Activated CD8-positive, alpha-beta memory T cell treated with anti-CD3 and anti-CD28 coated beads for 36 hours (primary cell): ENCODE results near the gene TSPYL6. TPM values are rescaled to one million over a fixed set of nuclear protein-coding genes. Genes with fewer than 3 reads are reported as not detected.

Experiments used
- CTCF ChIA-PET: fragments of 350-600 bp; sonication (Branson Sonifier 250); formaldehyde crosslinking; loops from one replicate; lab custom pipeline; 2021; ENCODE audit warnings: antibody characterized with exemption; lab: Charles Lee
- POLR2A ChIA-PET: fragments of 350-600 bp; sonication (Branson Sonifier 250); formaldehyde crosslinking; loops from one replicate; lab custom pipeline; 2021; ENCODE audit warnings: antibody characterized with exemption; lab: Charles Lee
- total RNA-seq, 2 experiments: library from RNA; stranded (reverse); gene quantifications; one replicate each; pipeline ENCODE4 v1.2.3, GENCODE V29; 2021

Gene TSPYL6
- total RNA-seq, 2 experiments from 2014 or later = not detected

DNA sequence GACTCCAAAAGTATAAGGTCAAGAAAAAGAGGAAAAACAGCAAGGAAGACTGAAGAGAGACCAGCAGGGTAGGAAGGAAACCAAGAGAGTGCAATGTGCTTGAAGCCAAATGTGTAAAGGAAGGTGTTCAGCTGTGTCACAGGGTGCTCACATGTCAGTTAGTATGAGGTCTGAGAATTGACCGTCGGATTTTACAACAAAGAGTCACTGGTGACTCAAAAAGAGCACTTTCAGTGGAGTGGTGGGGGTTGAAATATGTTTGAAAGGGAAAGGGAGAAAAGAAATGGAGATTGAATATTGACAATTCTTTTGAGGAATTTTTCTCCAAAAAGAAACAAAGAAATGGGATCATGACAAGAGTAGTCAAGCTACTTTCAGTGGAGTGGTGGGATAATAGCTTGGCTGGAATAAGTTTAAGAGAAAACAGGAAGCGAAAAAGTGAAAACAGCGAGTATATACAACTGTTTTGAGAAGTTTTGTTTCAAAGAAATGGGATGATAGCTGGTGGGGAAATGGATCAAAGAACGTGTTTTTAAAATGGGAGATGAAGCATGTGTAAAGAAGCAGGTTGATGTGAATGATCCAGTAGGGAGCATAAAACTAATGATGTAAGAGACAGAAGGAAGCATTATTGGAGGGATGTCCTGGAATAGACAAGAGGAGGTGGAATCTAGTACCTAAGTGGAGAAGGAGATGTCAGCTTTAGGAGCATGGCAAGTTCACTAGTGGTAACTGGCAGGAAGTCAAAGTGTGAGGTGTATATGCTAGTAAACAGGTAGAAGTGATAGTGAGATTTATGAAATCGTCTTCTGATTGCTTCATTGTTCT is 3.6 kb upstream of the TSPYL6 start:
- POLR2A ChIA-PET = no interaction called here
- CTCF ChIA-PET = no interaction called here

DNA sequence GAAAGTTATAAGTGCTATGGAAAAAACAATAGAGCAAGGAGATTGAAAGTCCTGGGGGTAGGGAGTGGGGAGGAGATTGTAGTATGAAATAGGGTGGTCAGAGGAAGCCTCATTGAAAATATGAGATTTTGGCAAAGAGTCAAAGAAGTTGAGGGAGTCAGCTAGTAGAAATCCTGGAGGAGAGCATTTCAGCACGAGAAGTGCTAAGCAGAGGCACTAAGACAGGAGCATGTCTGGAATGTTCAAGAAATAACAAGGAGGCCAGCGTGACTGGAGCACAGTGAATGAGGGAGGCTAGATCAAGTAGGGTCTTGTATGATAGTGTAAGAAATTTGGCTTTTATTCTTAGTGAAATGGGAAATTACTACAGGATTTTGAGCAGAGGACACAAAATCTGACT is 2.1 kb upstream of the TSPYL6 start:
- ChIA-PET CTCF (no interaction called here), POLR2A (no interaction called here)

DNA sequence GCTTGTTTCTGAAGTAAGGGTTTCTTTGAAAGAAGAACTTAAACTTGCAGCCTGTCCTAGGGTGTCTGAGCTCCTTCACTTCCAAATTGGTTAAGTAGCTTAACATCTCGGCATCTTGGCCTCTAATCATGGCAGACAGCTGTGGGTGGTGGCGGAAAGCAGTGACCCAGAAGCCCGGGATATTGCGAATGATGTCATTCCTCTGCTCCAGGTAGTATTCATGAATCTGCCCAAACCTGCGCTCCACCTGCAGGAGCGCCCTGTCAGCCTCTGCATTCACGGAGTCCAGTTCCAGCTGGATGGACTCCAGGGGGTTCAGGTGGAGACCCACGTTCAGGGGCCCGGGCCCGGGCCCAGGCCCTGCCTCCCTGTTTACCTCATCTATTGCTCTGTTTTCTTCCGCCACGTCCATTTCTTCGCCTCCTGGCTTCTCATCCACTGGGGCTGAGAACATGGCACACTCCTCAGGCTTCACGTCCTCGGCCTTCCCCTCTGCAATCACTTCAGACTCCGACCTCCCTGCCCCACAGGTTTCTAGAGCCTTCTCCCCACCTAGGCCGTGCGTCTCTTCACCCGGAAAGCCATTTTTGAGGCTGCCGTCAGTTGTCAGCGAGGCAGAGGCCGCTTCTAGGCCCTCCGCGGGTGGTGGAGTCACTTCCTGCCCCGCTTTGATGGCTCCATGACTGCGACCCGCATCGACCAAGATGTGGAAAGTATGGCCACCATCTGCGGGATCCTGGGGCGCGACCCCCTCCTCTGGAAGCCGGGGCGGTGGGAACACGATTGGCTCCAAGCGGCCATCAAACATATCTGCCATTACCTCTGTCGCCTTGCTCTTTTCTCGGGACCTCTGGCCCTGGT is 569 bp downstream of the TSPYL6 start:
- ChIA-PET POLR2A (no interaction called here), CTCF (interaction anchor here (0.7 kb wide), 1 partner anchor 542 kb away, joined by 3 read pairs; no protein-coding TSS in a partner anchor)

DNA sequence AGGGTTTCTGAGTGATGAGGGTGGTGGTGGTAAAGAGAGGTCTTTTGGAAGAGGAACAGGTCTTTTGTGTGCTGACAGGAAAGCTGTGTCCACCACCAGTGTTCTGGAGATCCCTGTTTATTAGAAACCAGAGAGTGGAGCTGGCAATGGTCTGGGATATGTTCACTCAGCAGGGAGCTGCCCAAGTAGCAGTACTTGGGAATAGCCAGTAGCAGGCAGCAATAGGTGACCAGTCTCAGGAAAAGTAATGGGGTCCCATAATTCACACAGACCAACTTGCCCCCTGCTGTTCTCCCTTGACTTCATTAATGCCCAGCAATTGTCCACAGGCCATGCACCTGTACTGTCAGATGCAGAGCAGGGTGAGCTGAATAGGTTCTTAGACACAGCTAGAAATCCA is 1.8 kb downstream of the TSPYL6 start:
- POLR2A ChIA-PET = no interaction called here
- CTCF ChIA-PET = no interaction called here

DNA sequence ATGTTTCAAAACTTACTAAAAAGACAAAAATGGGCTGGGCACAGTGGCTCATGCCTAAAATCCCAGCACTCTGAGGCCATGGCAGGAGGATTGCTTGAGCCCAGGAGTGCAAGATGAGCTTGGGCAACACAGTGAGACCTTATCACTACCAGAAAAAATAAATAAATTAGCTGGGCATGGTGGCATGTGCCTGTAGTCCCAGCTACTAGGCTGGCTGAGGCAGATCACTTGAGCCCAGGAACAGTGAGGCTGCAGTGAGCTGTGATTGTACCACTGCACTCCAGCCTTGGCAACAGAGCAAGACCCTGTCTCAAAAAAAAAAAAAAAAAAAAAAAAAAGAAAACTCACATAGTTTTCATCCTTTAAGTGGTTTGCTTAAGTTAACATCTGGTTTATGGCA is 6.4 kb downstream of the TSPYL6 start:
- ChIA-PET POLR2A (no interaction called here), CTCF (no interaction called here)

DNA sequence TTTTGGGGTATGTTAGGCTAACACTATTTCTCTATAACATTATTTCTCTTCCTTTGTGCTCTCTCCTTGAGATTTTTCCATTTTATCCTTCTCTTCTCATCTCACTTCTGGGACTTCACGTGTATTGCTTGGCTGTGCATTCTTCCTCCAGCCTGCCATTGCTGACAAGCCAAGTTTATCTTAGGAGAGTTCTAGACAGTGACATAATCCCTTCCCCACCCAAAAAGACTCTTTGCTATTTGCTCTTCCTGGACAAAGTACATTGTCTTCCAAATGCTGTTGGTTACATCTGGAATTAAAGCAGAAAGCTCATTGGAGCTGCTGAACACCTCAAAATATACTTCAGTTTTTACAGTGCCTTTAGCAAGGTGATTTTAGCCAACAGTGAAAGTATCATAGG is 8.9 kb downstream of the TSPYL6 start:
- POLR2A ChIA-PET = no interaction called here

DNA sequence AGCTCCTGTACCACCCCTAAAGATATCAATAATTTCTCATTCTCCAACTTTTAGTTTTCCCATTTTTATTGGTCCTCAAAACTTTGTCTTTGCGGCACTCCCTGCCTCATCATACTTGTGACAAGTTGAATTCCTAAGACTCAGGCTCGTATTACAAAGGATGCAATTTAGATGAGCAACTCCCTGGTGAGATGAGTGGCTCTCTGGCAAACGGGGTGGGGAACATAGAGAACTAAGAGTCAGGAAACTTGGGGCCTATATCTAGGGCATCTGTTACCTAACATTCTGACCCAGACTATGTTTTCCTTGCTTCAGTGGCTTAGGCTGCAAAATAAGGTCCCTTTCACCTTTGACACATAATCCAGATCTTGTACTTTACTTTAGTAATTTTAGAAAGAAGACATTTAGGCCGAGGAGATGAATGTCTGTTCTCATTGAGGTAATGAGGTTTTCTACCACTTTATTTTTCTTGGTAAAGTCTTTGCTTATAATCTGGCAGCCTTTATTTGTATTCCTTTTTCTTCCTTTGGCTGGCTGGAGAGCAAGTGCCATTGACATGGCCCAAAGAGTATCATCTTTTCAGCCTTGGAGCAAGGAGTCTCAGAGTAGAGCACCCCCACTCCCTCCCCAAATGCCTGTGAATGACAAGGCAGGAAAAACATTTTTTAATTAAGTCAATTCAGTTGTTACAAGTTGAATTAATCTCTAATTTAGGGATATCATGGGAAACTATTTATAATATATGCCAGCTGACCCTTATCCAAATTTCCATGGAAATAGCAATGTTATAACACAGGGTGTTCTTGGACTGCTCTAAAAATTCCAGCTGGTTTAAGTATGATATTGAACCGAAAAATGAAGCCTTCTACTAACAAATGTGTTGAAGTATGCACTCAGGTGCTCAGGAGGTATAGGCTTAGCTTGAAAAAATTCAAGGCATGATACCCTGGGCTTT is 15.2 kb downstream of the TSPYL6 start:
- ChIA-PET CTCF (interaction anchor here (0.5 kb wide), 1 partner anchor 20 kb away, joined by 3 read pairs; no protein-coding TSS in a partner anchor), POLR2A (no interaction called here)

More for the DNA sequence above, 8.9 kb downstream of the TSPYL6 start:
- CTCF ChIA-PET = no interaction called here

DNA sequence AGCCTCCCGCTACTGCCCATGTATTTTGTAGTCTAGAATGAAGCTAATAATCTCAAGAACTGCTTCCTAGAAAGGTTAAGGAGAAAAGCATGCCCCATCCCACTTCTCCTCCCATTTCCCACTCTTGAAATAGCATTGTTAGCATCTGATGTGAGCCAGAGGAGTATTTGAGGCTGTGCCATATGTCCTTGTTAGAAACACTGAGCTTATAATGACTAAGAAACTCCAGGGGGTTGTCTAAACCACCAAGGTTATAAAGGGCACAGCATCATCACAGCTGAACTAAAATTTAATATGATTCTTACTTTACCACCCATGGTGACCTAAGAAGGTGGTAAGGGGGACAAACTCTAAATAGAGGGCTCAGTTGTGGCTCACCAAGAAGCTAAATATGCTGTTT is 16.6 kb downstream of the TSPYL6 start:
- CTCF ChIA-PET = interaction anchor here (0.8 kb wide), 1 partner anchor 89 kb away, joined by 3 read pairs; no protein-coding TSS in a partner anchor
- POLR2A ChIA-PET = no interaction called here

DNA sequence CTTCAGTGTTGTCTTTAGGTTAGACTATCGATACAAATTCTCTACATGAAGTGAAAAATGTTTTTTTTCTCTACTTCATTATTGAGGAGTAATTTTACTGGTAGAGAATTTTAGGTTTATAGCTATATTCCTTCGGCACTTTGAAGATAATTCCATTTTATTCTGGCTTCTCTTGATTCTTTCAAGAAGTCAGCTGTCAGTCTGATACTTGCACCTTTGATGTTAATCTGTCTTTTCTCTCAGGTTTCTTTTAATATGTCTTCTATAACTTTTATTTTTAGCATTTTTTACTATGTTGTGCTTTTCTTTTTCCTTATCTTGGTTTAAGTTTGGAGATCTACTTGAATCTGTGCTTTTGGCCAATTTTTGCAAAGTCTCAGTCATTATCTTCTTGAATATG is 18.6 kb downstream of the TSPYL6 start:
- CTCF ChIA-PET = no interaction called here

DNA sequence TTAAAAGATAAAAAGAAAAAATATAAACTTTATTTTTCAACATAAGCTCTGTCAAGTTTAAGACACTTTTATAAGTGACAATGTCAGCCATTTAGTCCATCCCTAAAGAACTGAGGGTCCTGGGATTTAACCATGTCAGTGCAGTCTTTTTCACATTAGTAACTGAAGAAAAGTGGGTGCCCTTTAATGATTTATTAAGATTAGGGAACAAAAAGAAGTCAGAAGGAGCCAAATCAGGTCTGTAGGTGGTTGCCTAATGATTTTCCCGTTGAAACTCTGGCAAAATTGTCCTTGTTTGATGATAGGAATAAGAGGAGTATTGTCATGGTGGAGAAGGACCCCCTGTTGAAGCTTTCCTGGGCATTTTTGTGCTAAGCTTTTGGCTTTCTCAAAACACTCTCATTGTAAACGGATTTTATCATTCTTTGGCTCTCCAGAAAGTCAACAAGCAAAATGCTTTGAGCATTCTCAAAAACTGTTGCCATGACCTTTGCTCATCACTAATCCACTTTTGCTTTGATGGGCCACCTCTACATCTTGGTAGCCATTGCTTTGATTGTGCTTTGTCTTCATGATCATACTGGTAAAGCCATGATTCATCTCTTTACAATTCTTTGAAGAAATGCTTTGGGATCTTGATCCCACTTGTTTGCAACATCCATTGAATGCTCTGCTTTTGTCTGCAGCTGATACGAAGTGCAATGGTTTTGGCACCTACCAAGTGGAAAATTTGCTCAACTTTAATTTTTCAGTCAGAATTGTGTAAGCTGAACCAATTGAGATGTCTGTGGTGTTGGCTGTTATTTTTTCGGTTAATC is 22.0 kb downstream of the TSPYL6 start:
- ChIA-PET CTCF (no interaction called here), POLR2A (no interaction called here)

More for the DNA sequence above, 18.6 kb downstream of the TSPYL6 start:
- POLR2A ChIA-PET = no interaction called here

DNA sequence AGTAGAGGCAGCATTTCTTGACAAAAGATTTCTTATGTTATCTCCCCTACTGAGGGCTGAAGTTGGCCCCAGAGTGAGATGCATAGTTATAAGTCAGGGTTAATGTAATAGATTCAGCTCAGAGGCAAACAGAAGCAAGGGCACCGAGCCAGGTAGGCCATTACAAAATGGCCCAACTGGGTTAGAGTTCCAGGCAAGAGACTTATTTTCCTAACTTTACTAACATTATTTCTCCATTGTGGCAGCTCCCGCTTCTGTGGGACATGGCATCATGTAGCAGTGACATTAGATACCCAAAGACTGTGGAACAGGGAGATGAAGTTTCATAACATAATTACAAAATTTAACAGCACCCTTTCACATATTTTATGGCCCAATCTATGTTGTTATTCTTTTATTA is 27.1 kb downstream of the TSPYL6 start:
- CTCF ChIA-PET = no interaction called here
- POLR2A ChIA-PET = no interaction called here

DNA sequence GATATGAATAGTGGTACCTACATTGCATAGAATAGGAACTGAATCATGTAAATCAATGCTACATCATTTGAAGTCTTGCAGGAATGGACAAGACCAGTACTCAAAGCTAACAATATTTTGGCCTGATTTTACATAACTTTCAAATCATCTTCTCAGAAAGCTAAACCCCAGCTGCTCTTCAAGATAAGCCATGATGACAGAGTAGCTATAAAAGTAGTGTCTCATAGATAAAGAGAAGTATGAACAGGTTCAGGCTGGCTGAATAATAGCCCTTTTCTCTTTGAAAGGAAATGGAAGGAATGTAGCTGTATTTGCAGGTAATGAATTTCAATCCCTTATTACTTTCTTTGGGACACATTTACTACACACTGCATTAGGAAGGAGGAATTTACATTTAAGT is 28.2 kb downstream of the TSPYL6 start:
- ChIA-PET CTCF (no interaction called here), POLR2A (no interaction called here)

DNA sequence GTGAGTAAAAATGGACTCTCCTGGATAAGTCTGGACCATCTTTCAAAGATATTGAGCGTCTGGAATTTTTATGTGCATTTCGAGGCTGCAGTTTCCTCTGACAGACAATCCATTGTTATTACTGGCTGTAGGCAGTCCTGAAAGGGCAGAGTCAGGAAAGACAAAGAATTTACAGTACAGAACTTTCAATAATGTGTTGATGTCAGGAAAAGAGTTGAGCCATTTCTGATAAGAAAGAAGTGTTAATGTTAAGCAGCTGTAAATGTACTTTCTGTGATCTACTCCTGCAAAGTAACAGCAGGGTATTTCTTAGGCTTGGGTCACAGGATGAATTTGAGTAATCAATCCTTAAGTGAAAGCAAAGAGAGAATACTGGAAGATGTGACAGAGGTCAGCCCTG is 29.8 kb downstream of the TSPYL6 start:
- ChIA-PET POLR2A (no interaction called here), CTCF (no interaction called here)

DNA sequence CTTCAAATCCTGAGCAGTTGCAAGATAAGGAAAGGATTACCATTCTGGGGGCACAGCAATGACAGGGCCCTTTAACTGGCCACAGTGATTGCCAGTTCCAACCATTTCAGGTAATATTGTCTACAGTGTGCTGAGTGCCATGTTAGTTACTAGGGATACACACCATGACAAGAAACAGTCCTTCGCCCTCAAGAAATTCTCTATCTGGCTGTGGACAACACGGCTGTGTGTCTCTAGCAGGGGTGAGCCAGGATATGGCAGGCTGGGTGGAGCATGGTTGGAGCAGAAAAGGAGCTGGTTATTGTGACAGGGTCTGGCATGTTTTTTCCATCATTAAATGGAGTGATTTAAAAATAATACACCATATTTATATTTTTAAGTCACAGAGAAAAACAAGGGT is 31.0 kb downstream of the TSPYL6 start:
- ChIA-PET CTCF (no interaction called here), POLR2A (no interaction called here)

DNA sequence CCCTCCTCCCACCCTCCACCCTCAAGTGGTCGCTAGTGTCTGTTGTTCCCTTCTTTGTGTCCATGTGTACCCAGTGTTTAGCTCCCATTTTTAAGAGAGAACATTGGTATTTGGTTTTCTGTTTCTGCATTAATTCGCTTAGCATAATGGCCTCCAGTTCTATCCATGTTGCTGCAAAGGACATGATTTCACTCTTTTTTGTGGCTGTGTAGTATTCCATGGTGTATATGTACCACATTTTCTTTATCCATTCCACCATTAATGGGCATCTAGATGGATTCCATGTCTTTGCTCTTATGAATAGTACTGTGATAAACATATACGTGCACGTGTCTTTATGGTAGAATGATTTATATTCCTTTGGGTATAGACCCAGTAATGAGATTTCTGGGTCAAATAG is 42.9 kb downstream of the TSPYL6 start:
- ChIA-PET POLR2A (no interaction called here), CTCF (no interaction called here)

DNA sequence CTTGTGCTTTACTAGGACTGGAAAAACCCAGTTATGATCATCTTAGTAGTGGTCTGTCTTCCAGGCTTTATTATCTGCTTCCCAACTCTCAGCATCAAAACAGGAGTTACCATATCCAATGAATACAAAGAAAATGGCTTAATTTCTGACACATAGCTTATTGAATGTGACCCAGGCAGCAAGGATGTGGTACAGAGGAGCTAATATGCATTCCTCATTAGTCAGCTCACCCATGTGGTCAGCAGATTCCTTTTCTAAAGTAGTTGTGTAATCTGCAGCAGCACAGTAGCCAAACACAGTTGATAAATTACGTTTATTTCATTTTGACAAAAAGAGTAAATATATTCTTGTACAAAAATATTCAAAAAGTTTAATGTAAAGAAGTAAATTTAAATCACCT is 43.6 kb downstream of the TSPYL6 start:
- CTCF ChIA-PET = no interaction called here

DNA sequence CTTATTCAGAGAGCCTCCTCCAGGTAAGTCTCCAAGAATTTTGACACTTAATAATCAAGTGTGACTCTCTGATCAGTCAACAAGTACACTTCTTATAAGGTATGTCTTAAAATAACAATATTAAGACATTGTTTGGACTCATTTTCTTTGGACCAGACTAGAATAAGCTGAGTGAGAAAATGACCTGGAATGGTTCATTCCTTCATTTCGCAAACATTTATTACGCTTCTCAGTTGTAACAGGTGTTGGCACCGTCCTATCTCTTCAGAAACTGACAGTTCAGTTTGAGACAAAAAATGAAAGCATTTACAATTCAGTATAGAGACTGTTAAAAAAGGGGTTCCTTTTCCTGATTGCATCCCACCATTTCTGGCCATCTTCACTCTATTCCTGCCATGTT is 46.6 kb downstream of the TSPYL6 start:
- POLR2A ChIA-PET = no interaction called here
- CTCF ChIA-PET = interaction anchor here (0.6 kb wide), 1 partner anchor 102 kb away, joined by 3 read pairs; no protein-coding TSS in a partner anchor

More for the DNA sequence above, 43.6 kb downstream of the TSPYL6 start:
- POLR2A ChIA-PET = no interaction called here
